Left renal cortex interstitium (tissue), 4 donors: ENCODE measurements around the gene LTBP4. TPM values are rescaled to one million over a fixed set of nuclear protein-coding genes. Genes with fewer than 3 reads are reported as not detected.

Source experiments
- DNase-seq, 4 donors: peaks; one replicate each; pipeline ENCODE4 v3.0.0-alpha.2; 2013; ENCODE audit warnings: low read depth in 4 of 4, low spot score in 2 of 4, missing footprints in 1 of 4
- polyA plus RNA-seq, 4 donors: library from polyadenylated mRNA; unstranded; fragments of 120-200 nt; gene quantifications; one replicate each; pipeline ENCODE4 v1.2.1, GENCODE V29; 2013; ENCODE audit not compliant: insufficient read length in 4 of 4

LTBP4 gene
- polyA plus RNA-seq, 4 donors, result 174 to 362 (median 282) TPM

DNA sequence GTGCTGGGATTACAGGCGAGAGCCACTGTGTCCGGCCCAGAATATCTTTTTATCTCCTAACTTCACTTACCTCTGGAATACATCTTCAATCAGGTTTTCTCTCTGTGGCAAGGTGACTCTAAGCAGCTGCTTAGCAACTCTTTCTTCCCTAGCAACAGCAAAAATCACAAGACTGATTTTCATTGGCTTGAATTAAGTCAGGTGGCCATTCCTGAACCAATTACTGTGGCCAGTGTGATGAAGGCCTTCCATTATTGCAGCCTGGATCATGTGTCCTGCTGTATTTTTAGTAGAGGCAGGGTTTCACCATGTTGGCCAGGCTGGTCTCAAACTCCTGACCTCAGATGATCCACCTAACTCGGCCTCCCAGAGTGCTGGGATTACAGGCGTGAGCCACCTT lies 9.0 kb upstream of the LTBP4 start:
- DNase-seq, result no peak

GRCh38 chr19:40594255-40594654 lies 6.9 kb upstream of the LTBP4 start:
- no peak for DNase-seq

DNA sequence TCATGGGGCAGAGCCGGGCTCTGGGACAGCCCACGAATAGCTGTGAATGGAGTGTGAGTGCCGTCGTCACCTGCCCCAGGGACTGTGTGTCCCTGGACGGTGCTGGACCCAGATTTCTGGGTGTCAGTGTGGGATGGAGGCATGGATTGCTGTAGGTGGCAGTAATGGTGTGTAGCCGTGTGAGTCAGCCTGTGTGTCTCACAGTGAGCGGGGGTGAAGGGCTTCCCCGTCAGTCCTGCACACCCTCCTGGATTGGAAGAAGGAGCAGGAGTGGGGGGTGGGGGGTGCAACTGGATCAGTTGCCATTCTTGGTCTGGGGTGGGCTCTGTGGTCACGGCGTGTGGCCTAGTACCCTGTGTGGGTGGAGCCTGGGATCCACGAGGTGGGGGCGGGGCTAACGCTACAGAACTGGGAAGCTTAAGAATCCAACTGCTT lies 6.5 kb upstream of the LTBP4 start:
- DNase-seq, result no peak

- DNase-seq, result no peak
Measured at GRCh38 chr19:40596608-40597328, 4.4 kb upstream of the LTBP4 start.

DNA sequence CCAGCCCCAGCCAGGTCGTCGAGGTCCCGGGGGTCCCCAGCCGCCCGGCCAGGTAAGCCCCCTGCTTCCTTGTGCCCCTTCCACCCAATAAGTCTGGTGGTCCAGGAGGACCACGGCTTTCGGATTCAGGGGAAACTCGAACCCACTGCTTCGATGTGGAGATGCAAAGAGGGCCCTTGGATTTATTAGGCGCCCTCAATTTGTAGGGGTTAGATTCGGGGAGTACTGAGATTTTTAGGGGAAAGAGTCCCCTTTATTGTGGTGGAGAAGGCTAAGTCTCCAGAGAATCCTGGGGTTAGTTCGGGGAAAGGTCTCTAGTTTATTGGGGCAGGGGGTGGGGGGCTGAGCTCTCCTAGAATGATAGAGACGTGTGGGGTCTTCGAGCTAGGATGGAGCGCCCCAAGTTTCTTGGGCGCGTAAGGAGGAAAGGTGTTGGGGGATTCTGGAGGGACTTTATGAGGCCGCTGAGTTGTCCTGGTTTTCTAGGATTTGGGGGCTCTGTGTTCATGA lies 3.8 kb upstream of the LTBP4 start:
- DNase-seq, result no peak

DNA sequence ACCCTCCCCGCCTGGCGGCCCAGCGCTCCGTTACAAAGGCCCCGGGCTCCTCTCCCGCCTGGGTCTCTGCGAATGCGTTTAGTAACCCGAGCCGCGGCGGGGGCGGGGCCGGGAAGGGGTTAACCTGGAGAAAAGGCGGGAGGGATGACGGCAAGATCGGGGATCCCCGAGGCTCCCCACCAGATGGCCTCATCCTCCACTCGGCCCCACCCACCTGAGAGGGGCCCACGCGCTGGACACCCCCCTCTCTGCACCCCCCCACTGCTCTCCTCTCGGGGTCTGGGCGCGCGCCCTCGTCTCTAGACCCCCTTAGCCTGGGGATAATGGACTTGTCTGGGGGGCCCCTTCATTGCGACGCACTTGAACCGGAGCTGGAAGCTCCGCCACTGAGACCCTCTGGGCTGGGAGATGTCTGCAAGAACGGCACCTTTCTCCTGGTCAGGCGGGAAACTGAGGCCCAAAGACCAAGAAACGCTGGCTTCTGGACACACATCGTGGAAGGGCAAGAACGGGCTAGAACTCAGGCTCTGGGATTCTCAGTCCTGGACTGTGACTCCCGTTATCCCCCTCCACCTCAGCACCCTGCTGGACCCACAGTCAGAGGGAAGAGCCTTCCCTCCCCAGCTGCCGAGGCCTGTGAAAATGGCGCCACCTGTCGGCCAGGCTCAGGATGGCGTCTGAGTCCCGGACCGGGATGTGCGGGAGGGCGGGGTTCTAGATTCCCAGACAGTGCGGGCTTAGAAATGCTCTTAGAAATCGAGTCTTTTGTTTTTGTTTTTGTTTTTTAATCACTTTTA lies 2.9 kb upstream of the LTBP4 start:
- DNase-seq, result peak in 3 of 4 donors; percentile 87 to 93 (median 88)

GRCh38 chr19:40598918-40599307 lies 2.3 kb upstream of the LTBP4 start:
- no peak for DNase-seq

DNA sequence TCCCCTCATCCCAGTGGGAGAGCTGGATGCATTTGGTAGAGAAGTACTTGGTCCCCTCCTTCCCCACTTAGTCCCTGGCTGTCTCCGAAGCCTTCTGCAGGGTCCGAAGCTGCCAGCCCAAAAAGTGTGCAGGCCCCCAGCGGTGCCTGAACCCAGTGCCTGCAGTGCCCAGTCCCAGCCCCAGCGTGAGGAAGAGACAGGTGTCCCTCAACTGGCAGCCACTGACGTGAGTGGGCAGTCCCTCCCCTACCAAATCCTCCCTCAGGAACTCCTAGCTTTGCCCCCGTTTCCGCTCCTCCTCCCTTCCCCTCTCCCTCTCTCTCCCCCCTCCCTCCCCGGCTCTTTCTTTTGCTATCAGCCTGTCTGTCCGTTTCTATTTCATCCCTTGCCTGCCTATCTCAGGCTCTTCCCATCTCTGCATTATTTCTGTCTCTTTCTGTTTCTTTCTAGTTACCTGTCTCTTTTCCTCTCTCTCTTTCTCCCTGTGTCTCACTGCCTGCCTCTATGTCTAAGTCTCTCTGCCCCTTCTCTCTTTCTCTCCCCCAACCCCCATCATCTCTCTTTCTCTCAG lies 1.8 kb upstream of the LTBP4 start:
- DNase-seq, result no peak

GRCh38 chr19:40599902-40600569 lies 1.1 kb upstream of the LTBP4 start:
- no peak for DNase-seq

- DNase-seq, result no peak
Measured at GRCh38 chr19:40600570-40601133, 517 bp upstream of the LTBP4 start.

- no peak for DNase-seq
Measured at GRCh38 chr19:40603071-40603388, 1.9 kb downstream of the LTBP4 start.

- DNase-seq, result peak in 3 of 4 donors; percentile 93 to 97 (median 96)
Measured at GRCh38 chr19:40603389-40604170, 2.4 kb downstream of the LTBP4 start.

DNA sequence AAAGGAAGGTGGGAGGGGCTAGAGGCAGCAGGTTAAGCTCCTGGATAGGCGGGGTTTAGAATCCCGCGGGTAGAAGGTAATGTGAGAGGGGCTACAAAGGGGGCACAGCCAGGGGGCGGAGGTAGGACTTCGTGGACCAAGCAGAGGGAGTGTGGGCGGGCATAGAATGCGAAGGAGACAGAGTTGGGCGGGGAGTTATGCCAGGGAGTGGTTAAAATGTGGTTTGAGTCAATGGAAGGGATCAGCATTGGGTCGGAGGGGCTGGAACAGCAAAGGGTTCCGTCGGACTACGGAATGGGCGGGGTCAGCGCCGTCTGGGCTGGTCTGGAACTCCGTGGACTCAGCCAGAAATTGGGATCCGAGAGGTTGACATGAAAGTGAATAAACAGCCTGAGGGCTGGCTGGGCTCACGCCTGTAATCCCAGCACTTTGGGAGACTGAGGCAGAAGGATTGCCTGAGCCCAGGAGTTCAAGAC lies 3.0 kb downstream of the LTBP4 start:
- DNase-seq, result no peak

- DNase-seq, result no peak
Measured at GRCh38 chr19:40604647-40605215, 3.6 kb downstream of the LTBP4 start.

DNA sequence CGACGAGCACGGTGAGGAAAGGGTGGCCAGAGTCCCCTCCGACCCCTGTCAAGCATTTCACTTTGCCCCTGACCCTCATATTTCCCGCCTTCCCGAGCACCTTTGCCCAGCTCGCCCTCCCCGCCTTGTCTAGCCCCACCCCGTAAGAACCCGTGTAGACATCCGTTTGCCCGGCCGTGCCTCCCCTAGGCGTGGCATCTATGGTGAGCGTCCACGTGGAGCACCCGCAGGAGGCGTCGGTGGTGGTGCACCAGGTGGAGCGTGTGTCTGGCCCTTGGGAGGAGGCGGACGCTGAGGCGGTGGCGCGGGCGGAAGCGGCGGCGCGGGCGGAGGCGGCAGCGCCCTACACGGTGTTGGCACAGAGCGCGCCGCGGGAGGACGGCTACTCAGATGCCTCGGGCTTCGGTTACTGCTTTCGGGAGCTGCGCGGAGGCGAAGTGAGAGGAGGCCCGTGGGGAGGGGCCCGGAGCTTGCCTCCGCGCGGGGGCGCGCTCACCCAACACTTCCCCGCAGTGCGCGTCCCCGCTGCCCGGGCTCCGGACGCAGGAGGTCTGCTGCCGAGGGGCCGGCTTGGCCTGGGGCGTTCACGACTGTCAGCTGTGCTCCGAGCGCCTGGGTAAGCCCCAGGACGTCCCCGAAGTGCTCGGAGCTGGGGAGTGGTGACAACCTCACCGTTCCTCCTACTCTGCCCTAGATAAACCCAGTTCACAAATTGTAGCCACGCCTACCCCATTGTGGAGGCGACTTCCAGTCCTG lies 4.2 kb downstream of the LTBP4 start:
- DNase-seq, result no peak

- no peak for DNase-seq
Measured at GRCh38 chr19:40607311-40608239, 6.4 kb downstream of the LTBP4 start.

DNA sequence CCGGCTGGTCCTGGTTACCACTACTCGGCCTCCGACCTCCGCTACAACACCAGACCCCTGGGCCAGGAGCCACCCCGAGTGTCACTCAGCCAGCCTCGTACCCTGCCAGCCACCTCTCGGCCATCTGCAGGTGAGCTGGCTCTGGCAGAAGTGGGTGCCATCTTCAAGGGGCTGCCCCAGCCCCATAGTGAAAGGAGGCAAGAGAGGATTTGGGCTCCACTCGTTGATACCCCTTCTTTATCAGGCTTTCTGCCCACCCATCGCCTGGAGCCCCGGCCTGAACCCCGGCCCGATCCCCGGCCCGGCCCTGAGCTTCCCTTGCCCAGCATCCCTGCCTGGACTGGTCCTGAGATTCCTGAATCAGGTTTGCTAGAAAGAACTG lies 7.1 kb downstream of the LTBP4 start:
- no peak for DNase-seq

- DNase-seq, result no peak
Measured at GRCh38 chr19:40608957-40609356, 7.8 kb downstream of the LTBP4 start.
